Keratinocyte (primary cell): ENCODE measurements around the gene TOGARAM1.

Source experiments
- EZH2 ChIP-seq: IDR thresholded peaks from one replicate; pipeline ENCODE4 v1.6.1; 2012; ENCODE audit warnings: inconsistent platforms, mild to moderate bottlenecking, low read length, moderate library complexity
- TF ChIP-seq, protein P1 (sequence below), 3 experiments: IDR thresholded peaks in 1 of 3; conservative IDR thresholded peaks in 1 of 3; optimal IDR thresholded peaks in 1 of 3; 2 replicates in 2 of 3; 3 replicates in 1 of 3; pipeline versions ENCODE3 to v1.5.1; 2011; ENCODE audit warnings: low read length in 3 of 3, mild to moderate bottlenecking in 3 of 3, moderate library complexity in 2 of 3, control low read depth in 1 of 3, inconsistent platforms in 1 of 3; ENCODE audit not compliant: insufficient read depth in 2 of 3; ENCODE audit errors: extremely low read depth in 1 of 3

DNA sequence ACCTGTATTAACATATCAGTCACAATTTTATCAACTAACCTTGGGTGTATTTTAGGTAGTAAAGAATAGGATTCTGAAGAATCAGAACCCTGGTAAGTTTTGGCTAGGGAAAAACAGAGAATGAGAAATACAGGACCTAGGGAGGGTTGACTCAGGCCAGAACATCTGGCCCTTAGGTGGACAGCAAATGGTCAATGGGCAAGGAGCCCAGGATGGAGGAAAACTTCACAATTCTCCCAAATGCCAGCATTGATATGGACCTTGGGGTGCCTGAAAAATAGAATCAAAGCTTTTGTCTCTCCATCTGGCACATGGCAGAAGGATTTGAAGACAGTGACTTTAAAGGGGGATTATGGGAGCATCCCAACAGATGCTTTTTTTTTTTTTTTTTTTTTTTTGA, 89.2 kb downstream of the TOGARAM1 start:
- TF ChIP-seq, protein P1, sequence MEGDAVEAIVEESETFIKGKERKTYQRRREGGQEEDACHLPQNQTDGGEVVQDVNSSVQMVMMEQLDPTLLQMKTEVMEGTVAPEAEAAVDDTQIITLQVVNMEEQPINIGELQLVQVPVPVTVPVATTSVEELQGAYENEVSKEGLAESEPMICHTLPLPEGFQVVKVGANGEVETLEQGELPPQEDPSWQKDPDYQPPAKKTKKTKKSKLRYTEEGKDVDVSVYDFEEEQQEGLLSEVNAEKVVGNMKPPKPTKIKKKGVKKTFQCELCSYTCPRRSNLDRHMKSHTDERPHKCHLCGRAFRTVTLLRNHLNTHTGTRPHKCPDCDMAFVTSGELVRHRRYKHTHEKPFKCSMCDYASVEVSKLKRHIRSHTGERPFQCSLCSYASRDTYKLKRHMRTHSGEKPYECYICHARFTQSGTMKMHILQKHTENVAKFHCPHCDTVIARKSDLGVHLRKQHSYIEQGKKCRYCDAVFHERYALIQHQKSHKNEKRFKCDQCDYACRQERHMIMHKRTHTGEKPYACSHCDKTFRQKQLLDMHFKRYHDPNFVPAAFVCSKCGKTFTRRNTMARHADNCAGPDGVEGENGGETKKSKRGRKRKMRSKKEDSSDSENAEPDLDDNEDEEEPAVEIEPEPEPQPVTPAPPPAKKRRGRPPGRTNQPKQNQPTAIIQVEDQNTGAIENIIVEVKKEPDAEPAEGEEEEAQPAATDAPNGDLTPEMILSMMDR (optimal IDR thresholded peaks at IDR 0.05 in 1 of 3, IDR thresholded peaks at IDR 0.05 in 1 of 3, conservative IDR thresholded peaks at IDR 0.05 in 1 of 3; ENCODE audit: extremely low read depth in 1 of 3, insufficient read depth in 2 of 3, low read length in 3 of 3), result no peak
- TF ChIP-seq EZH2, result no peak
